ENCODE data around the gene KRT7. TPM values are rescaled to one million over a fixed set of nuclear protein-coding genes. Genes with fewer than 3 reads are reported as not detected.

Gene KRT7
- polyA plus RNA-seq, 1 of the 3 experiments (the other 2 are of a cell fraction), result 5.4 TPM

GRCh38 chr12:52280796-52281560 is 47.9 kb downstream of the KRT7 start (continued):
- 0 out of 2 replicates have a peak, but pooled peaks have one; percentile 46 for TF ChIP-seq FOXM1 (IDR thresholded peaks at IDR 0.05; ENCODE audit: low read depth)
- peak; percentile 83 for TF ChIP-seq TCF12 (IDR thresholded peaks at IDR 0.05)
- TF ChIP-seq NRF1 (IDR thresholded peaks at IDR 0.05; ENCODE audit: low read depth, low read length), result no peak
- no peak for TF ChIP-seq GATA2 (CRISPR knock-in tag; IDR thresholded peaks at IDR 0.05)
- peak; percentile 85 for TF ChIP-seq RXRA (IDR thresholded peaks at IDR 0.05; ENCODE audit: borderline replicate concordance, low read depth)
- no peak for TF ChIP-seq RAD21 (IDR thresholded peaks at IDR 0.05; ENCODE audit: low read length)
- peak; percentile 58; the same call in 1 of the 2 replicates for TF ChIP-seq POLR2AphosphoS5 (IDR thresholded peaks at IDR 0.05; ENCODE audit: low read depth, low read length)
- no peak for TF ChIP-seq FOXJ3 (CRISPR knock-in tag; IDR thresholded peaks at IDR 0.05)
- no peak for TF ChIP-seq TAF1 (IDR thresholded peaks at IDR 0.05; ENCODE audit: borderline replicate concordance, low read depth, low read length)
- no peak for TF ChIP-seq CHD2 (IDR thresholded peaks at IDR 0.05; ENCODE audit: low read length, partially characterized antibody)
- TF ChIP-seq PBX3 (IDR thresholded peaks at IDR 0.05), result peak; percentile 86
- TF ChIP-seq RFX5 (IDR thresholded peaks at IDR 0.05; ENCODE audit: low read length), result no peak

- H3K79me2 ChIP-seq (ENCODE audit: insufficient read depth), result no peaks in the 10 kb centered on the region
- WGBS (ENCODE audit: low lambda C conversion rate), result 52% methylated on average over 4 of the region's 4 CpGs
- H3K4me3 ChIP-seq (ENCODE audit: low read depth in 2 of 2, low read length in 1 of 2), result no peak overlapping the region
- peaks cover 41% of the 10 kb centered on the region for H3F3A ChIP-seq (replicated peaks; ENCODE audit: insufficient read depth)
- POLR2A ChIA-PET, result no interaction called here
- H3K9me2 ChIP-seq, result no peaks in the 10 kb centered on the region
- H2AFZ ChIP-seq (ENCODE audit: low read depth), result no peak overlapping the region
- H3K36me3 ChIP-seq (replicated peaks in 1 of 2; ENCODE audit: control insufficient read depth in 1 of 2, insufficient read depth in 2 of 2, low read length in 1 of 2), result no peaks in the 10 kb centered on the region
- H3K4me2 ChIP-seq, result 0 out of 2 replicates have a peak overlapping the region, but pooled peaks have one; percentile 2
- CTCF ChIA-PET, result interaction anchor here (1.4 to 2.2 kb wide), 6 partner anchors 22 to 71 kb away, joined by 3 to 9 read pairs (median 6); no protein-coding TSS in a partner anchor
- H3K27me3 ChIP-seq (ENCODE audit: insufficient read depth), result no peaks in the 10 kb centered on the region
- no peak for TF ChIP-seq CHD2 (IDR thresholded peaks at IDR 0.05; ENCODE audit: low read length, partially characterized antibody)
- no peak for TF ChIP-seq CTCF (IDR thresholded peaks at IDR 0.05)
- no peak for TF ChIP-seq REST (IDR thresholded peaks at IDR 0.05; ENCODE audit: low read depth, low read length)
- TF ChIP-seq EZH2phosphoT487 (IDR thresholded peaks at IDR 0.05; ENCODE audit: borderline replicate concordance, low read depth), result no peak
- TF ChIP-seq GATA2 (CRISPR knock-in tag; IDR thresholded peaks at IDR 0.05), result no peak
- TF ChIP-seq SIN3A (IDR thresholded peaks at IDR 0.05; ENCODE audit: borderline replicate concordance, low read depth, low read length), result no peak
- no peaks in the 10 kb centered on the region for H3K9me3 ChIP-seq
- peaks cover 0 to 26% of the 10 kb centered on the region in 2 experiments; a peak in 3 of 4 replicates for H3K4me1 ChIP-seq (ENCODE audit: control insufficient read depth in 1 of 2, insufficient read depth in 2 of 2, low read depth in 1 of 2, low read length in 1 of 2)
- no peaks in the 10 kb centered on the region for H4K20me1 ChIP-seq (ENCODE audit: insufficient read depth)
- DNase-seq, result no peak
- H3K9ac ChIP-seq, result peak overlapping the region; percentile 2; the same call in 1 of the 2 replicates
- H3K27ac ChIP-seq (ENCODE audit: low read depth in 2 of 2, low read length in 1 of 2), result peak overlapping the region in 1 of 2 experiments; percentile 58; a peak in 2 of 4 replicates
Measured at GRCh38 chr12:52284562-52285171, 51.6 kb downstream of the KRT7 start.

Data from SK-N-SH (cell line).